ENCODE results near the gene SLC25A3.
"Not testable (repeated sequence)": the region's sequence is repeated elsewhere in the genome, so short reads cannot be mapped to it uniquely, and the experiment has no call there.

Gene SLC25A3

DNA sequence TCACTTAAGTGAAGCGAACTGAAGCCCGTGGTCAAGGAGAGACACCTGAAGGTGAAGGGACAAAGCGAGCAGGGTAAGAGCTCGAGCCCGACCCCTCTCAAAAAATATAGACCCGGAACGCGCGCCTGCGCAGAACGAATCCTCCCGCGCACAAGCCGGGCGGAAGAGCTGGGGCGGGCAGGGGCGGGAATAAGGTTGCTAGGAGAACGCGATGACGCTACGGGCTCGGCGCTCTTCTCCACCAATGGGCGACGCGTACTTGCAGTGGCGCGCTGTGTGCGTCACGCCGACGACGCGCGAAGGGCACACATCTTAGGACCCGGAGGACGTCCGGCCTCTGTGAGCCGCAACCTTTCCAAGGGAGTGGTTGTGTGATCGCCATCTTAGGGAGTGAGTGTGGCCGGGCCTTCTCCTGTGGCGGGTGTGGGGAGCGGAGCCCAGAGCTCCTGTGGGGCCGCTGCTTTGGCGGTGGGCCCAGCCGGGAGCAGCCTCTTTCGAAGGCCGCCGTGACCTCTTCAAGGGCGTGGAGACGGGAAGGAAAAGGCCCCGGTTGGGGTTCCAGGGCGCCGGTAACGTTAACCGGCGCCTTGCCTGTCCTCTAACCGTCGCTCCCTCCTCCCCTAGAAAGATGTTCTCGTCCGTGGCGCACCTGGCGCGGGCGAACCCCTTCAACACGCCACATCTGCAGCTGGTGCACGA lies at the start of gene SLC25A3:
TSS of gene SLC25A3 (plus strand) at position 336 of the 699 bp plus-strand sequence. CDS start at position 629, 293 bp downstream.
- Mint-ChIP-seq H3K9me3 (no peaks in the 10 kb centered on the region), H3K4me3 (peak within 1 kb of the TSS; percentile 95 to 98 (median 95)), H3K27ac (peak within 1 kb of the TSS; percentile 98 to 99 (median 99)), H3K27me3 (ENCODE audit: low read depth) (no peaks in the 10 kb centered on the region), H3K36me3 (ENCODE audit: low read depth) (peaks cover 27% of the 10 kb centered on the region), H3K4me1 (peaks cover 26% of the 10 kb centered on the region)
- TF ChIP-seq CTCF (IDR thresholded peaks at IDR 0.05; ENCODE audit: unreplicated experiment in 3 of 3), result no peak

GRCh38 chr12:98543701-98544100 lies 49.8 kb upstream of the SLC25A3 start:
- Mint-ChIP-seq H3K36me3 (ENCODE audit: low read depth) (peaks cover 58% of the 10 kb centered on the region), H3K9me3 (no peaks in the 10 kb centered on the region), H3K4me3 (no peak overlapping the region), H3K27me3 (ENCODE audit: low read depth) (no peaks in the 10 kb centered on the region), H3K27ac (no peak overlapping the region), H3K4me1 (no peaks in the 10 kb centered on the region)
- TF ChIP-seq CTCF (IDR thresholded peaks at IDR 0.05; ENCODE audit: unreplicated experiment in 3 of 3), result no peak

- no peaks in the 10 kb centered on the region for H3K9me3 Mint-ChIP-seq
- no peak for TF ChIP-seq CTCF (IDR thresholded peaks at IDR 0.05; ENCODE audit: unreplicated experiment in 3 of 3)
- no peaks in the 10 kb centered on the region for H3K27me3 Mint-ChIP-seq (ENCODE audit: low read depth)
- no peaks in the 10 kb centered on the region for H3K4me1 Mint-ChIP-seq
- H3K36me3 Mint-ChIP-seq (ENCODE audit: low read depth), result peaks cover 63% of the 10 kb centered on the region
- H3K4me3 Mint-ChIP-seq, result no peak overlapping the region
- no peak overlapping the region for H3K27ac Mint-ChIP-seq
These were observed 48.7 kb upstream of the SLC25A3 start for GRCh38 chr12:98544751-98545150.

GRCh38 chr12:98549371-98550110 lies 43.9 kb upstream of the SLC25A3 start:
- H3K4me1 Mint-ChIP-seq, result no peaks in the 10 kb centered on the region
- no peak overlapping the region for H3K27ac Mint-ChIP-seq
- H3K36me3 Mint-ChIP-seq (ENCODE audit: low read depth), result peaks cover 61% of the 10 kb centered on the region
- H3K4me3 Mint-ChIP-seq, result no peak overlapping the region
- no peaks in the 10 kb centered on the region for H3K27me3 Mint-ChIP-seq (ENCODE audit: low read depth)
- no peak for TF ChIP-seq CTCF (IDR thresholded peaks at IDR 0.05; ENCODE audit: unreplicated experiment in 3 of 3)
- no peaks in the 10 kb centered on the region for H3K9me3 Mint-ChIP-seq

DNA sequence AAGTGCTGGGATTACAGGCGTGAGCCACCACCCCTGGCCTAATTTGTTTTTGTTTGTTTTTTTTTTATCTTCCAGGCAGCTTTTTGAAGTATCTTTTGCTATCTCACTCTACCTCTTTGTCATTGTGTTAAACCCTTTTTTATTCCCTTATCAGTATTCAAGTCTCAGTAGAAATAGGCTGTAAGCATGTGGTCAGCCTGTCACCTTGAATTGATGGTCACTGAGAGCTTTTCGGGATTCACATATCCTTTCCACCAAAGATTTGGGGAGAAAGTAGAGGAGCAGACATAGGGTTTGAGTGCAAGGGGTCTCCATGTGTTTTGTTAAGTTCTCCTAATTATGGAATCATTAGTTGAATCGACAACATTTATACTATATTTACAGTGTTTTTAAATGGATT lies 41.7 kb upstream of the SLC25A3 start:
- TF ChIP-seq CTCF (IDR thresholded peaks at IDR 0.05; ENCODE audit: unreplicated experiment in 3 of 3), result no peak
- H3K4me1 Mint-ChIP-seq, result no peaks in the 10 kb centered on the region
- no peaks in the 10 kb centered on the region for H3K27me3 Mint-ChIP-seq (ENCODE audit: low read depth)
- no peaks in the 10 kb centered on the region for H3K9me3 Mint-ChIP-seq
- no peak overlapping the region for H3K27ac Mint-ChIP-seq
- H3K4me3 Mint-ChIP-seq, result no peak overlapping the region
- H3K36me3 Mint-ChIP-seq (ENCODE audit: low read depth), result peaks cover 47% of the 10 kb centered on the region

- H3K9me3 Mint-ChIP-seq; H3K36me3 Mint-ChIP-seq (ENCODE audit: low read depth); H3K4me1 Mint-ChIP-seq; H3K27me3 Mint-ChIP-seq (ENCODE audit: low read depth); H3K27ac Mint-ChIP-seq; H3K4me3 Mint-ChIP-seq: not testable (repeated sequence)
These were observed 35.4 kb upstream of the SLC25A3 start for GRCh38 chr12:98558097-98558496.
